SK-N-MC (cell line): ENCODE measurements around the gene POLE2.
A peak's percentile ranks its signal among the peaks of the same experiment; 100 is the strongest.

Experiments used
- EZH2 ChIP-seq: fragments of 200-600 bp; sonication (generic); IDR thresholded peaks from one replicate; pipeline ENCODE4 v1.6.1; 2017; ENCODE audit warnings: antibody characterized with exemption
- POLR2AphosphoS5 ChIP-seq: IDR thresholded peaks from 2 replicates; pipeline ENCODE4 v1.6.1; 2012; ENCODE audit warnings: mild to moderate bottlenecking, low read depth, low read length, borderline replicate concordance

DNA sequence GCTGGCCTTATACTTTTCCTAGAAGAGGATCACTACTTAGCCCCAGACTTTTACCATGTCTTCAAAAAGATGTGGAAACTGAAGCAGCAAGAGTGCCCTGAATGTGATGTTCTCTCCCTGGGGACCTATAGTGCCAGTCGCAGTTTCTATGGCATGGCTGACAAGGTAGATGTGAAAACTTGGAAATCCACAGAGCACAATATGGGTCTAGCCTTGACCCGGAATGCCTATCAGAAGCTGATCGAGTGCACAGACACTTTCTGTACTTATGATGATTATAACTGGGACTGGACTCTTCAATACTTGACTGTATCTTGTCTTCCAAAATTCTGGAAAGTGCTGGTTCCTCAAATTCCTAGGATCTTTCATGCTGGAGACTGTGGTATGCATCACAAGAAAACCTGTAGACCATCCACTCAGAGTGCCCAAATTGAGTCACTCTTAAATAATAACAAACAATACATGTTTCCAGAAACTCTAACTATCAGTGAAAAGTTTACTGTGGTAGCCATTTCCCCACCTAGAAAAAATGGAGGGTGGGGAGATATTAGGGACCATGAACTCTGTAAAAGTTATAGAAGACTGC is 65.9 kb downstream of the POLE2 start:
- TF ChIP-seq POLR2AphosphoS5 (0 out of 2 replicates have a peak, but pooled peaks have one; percentile 14), EZH2 (no peak)
